ENCODE results near the gene PAX8. TPM values are rescaled to one million over a fixed set of nuclear protein-coding genes. Genes with fewer than 3 reads are reported as not detected.

PAX8 gene
- total and polyA plus RNA-seq, 2 of the 13 experiments (the other 11 are each of a cell fraction or from before 2014, with no cell fraction given) = 1.5 to 8.8 TPM

DNA sequence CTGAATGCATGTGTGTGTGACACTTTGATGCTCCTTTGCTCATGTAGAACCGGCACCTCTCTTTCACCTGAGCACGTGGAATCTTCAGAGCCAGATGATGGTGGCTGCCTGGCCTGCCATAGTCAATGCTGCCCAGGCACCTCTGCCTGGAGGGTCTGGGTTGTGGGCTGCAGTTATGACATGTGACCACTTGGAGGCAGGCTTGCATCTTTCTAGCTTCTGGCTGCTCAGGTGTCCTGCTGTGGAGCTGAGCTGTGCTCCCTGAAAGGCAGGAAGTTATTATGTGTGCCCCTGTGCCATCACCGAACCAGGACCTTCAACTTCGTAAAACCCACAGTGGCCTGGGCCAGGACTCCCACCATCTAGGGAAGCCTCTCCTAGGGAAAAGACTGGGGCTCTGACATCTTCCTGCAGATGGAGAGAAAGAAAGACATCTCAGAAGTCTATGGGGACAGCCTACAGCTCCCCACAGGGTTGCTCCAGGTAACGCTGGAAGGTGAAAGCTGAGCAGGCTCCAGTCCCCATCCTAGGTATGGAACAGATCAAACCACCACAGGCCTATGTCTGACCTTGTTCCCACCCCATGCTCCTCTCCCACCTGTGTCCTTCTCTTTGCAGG is 74.7 kb downstream of the PAX8 start (continued):
- TF ChIP-seq, protein P1, sequence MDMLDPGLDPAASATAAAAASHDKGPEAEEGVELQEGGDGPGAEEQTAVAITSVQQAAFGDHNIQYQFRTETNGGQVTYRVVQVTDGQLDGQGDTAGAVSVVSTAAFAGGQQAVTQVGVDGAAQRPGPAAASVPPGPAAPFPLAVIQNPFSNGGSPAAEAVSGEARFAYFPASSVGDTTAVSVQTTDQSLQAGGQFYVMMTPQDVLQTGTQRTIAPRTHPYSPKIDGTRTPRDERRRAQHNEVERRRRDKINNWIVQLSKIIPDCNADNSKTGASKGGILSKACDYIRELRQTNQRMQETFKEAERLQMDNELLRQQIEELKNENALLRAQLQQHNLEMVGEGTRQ (IDR thresholded peaks at IDR 0.05; ENCODE audit: low read depth, low read length) = peak; percentile 25; the same call in 1 of the 2 replicates
- TF ChIP-seq, protein P1 (CRISPR knock-in tag; IDR thresholded peaks at IDR 0.05; ENCODE audit: borderline replicate concordance) = no peak
- TF ChIP-seq BHLHE40 (IDR thresholded peaks at IDR 0.05; ENCODE audit: low read length) (peak; percentile 41; the same call in 1 of the 2 replicates), ZNF556 (CRISPR knock-in tag; IDR thresholded peaks at IDR 0.05; ENCODE audit: borderline replicate concordance) (peak; percentile 21; the same call in 1 of the 2 replicates), ZNF530 (CRISPR knock-in tag; IDR thresholded peaks at IDR 0.05; ENCODE audit: low read depth) (0 out of 2 replicates have a peak, but pooled peaks have one; percentile 69), SRSF9 (IDR thresholded peaks at IDR 0.05; ENCODE audit: borderline replicate concordance, insufficient read depth, low read depth, low read length, poor library complexity, severe bottlenecking) (no peak), ZBTB20 (CRISPR knock-in tag; IDR thresholded peaks at IDR 0.05; ENCODE audit: borderline replicate concordance, low read depth) (peak; percentile 16; the same call in 1 of the 2 replicates), SMAD1 (CRISPR knock-in tag; IDR thresholded peaks at IDR 0.05; ENCODE audit: borderline replicate concordance, low read depth) (peak; percentile 51; the same call in 1 of the 2 replicates), ZNF839 (CRISPR knock-in tag; IDR thresholded peaks at IDR 0.05; ENCODE audit: borderline replicate concordance) (peak; percentile 41; the same call in 1 of the 2 replicates), EZH2 (conservative IDR thresholded peaks at IDR 0.05; ENCODE audit: low read depth, low read length) (no peak), ELF1 (CRISPR knock-in tag; IDR thresholded peaks at IDR 0.05) (peak; percentile 51), TSC22D2 (CRISPR knock-in tag; IDR thresholded peaks at IDR 0.05; ENCODE audit: borderline replicate concordance) (no peak), SMYD3 (CRISPR knock-in tag; IDR thresholded peaks at IDR 0.05) (no peak), ZNF619 (CRISPR knock-in tag; IDR thresholded peaks at IDR 0.05) (peak; percentile 92; the same call in 1 of the 2 replicates), ZNF24 (IDR thresholded peaks at IDR 0.05) (0 out of 2 replicates have a peak, but pooled peaks have one; percentile 36), ZNF768 (CRISPR knock-in tag; IDR thresholded peaks at IDR 0.05) (peak; percentile 59; the same call in 1 of the 2 replicates), KLF16 (CRISPR knock-in tag; IDR thresholded peaks at IDR 0.05) (peak in 1 of 2 experiments; percentile 88; a peak in 2 of 4 replicates), SOX5 (CRISPR knock-in tag; IDR thresholded peaks at IDR 0.05; ENCODE audit: borderline replicate concordance) (peak; percentile 49; the same call in 1 of the 2 replicates), ZNF598 (CRISPR knock-in tag; IDR thresholded peaks at IDR 0.05; ENCODE audit: borderline replicate concordance) (peak; percentile 88; the same call in 1 of the 2 replicates), MXD4 (CRISPR knock-in tag; IDR thresholded peaks at IDR 0.05) (peak; percentile 80; the same call in 1 of the 2 replicates), CBX5 (CRISPR knock-in tag; IDR thresholded peaks at IDR 0.05; ENCODE audit: borderline replicate concordance) (peak; percentile 88), MEIS2 (CRISPR knock-in tag; IDR thresholded peaks at IDR 0.05) (peak; percentile 54; the same call in 1 of the 2 replicates), ZNF761 (CRISPR knock-in tag; conservative IDR thresholded peaks at IDR 0.05) (peak; percentile 51; the same call in 1 of the 2 replicates), ZNF20 (CRISPR knock-in tag; IDR thresholded peaks at IDR 0.05) (no peak), SMC3 (IDR thresholded peaks at IDR 0.05; ENCODE audit: low read length) (peak; percentile 99)
- TF ChIP-seq, protein P2, sequence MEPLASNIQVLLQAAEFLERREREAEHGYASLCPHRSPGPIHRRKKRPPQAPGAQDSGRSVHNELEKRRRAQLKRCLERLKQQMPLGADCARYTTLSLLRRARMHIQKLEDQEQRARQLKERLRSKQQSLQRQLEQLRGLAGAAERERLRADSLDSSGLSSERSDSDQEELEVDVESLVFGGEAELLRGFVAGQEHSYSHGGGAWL (CRISPR knock-in tag; IDR thresholded peaks at IDR 0.05) = peak; percentile 62; the same call in 1 of the 2 replicates
- TF ChIP-seq, protein P3, sequence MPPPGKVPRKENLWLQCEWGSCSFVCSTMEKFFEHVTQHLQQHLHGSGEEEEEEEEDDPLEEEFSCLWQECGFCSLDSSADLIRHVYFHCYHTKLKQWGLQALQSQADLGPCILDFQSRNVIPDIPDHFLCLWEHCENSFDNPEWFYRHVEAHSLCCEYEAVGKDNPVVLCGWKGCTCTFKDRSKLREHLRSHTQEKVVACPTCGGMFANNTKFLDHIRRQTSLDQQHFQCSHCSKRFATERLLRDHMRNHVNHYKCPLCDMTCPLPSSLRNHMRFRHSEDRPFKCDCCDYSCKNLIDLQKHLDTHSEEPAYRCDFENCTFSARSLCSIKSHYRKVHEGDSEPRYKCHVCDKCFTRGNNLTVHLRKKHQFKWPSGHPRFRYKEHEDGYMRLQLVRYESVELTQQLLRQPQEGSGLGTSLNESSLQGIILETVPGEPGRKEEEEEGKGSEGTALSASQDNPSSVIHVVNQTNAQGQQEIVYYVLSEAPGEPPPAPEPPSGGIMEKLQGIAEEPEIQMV (CRISPR knock-in tag; IDR thresholded peaks at IDR 0.05; ENCODE audit: low read depth) = 0 out of 2 replicates have a peak, but pooled peaks have one; percentile 36
